Stimulated activated CD8-positive, alpha-beta memory T cell treated with anti-CD3 and anti-CD28 coated beads, Interleukin-7, amount 100 ng/mL, for 24 hours (primary cell): ENCODE results near the gene SPINK4.

Experiments
- DNase-seq: peaks from one replicate; pipeline ENCODE4 v3.0.0-alpha.2; 2020; ENCODE audit warnings: low read depth

Gene SPINK4, protein sequence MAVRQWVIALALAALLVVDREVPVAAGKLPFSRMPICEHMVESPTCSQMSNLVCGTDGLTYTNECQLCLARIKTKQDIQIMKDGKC

DNA sequence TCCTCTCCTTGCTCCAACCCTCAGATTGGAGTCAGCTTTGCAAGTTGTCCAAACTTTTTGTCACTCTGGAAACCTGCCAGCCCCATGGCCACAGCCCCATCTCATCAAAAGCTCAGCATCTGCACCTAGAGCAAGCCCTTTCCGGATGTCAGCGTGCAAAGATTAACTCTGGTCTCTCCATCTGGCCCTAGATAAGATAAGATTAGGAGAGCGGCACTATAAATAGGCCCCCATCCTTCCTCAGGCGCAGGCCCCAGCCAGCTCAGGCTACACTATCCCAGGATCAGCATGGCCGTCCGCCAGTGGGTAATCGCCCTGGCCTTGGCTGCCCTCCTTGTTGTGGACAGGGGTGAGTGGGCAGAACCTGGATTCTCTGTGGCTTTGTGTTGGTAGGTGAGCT lies at the start of gene SPINK4:
TSS of gene SPINK4 (plus strand) at position 247 of the 400 bp plus-strand sequence. CDS start at position 289, 42 bp downstream.
- no peak for DNase-seq

DNA sequence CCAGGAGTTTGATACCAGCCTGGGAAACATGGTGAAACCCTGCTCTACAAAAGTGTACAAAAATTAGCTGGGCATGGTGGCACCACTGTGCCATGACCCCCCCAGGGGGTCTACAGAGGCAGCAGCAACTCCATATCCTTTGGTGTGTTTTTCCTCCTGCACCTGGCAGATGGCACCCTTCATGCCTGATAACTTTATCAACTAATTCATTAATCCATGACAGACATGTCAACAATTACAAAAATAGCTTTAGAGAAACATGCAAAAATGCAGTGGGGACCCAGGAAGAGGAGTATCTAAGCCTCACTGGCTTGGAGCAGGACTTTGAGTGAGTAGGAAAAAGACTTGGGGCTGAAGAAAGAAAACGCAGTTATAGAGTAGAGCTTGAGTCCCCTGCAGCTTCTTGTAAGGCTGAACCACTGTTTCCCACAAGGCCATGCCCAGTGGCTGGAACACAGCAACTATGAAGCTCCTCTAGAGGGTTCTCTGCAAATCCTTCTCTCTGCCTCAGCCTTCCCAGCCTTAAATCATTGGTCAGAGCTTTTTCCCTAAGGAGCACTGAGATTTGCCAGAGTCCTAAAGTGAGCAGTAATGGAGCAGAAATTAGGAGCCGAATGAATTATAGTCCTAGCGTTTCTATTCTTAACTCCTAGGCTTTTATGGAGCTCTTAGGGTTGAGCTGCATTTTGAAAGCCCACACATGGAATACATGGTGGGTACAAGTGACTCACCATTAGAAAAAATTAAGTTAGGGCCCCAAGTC lies 47.3 kb upstream of the SPINK4 start:
- no peak for DNase-seq

DNA sequence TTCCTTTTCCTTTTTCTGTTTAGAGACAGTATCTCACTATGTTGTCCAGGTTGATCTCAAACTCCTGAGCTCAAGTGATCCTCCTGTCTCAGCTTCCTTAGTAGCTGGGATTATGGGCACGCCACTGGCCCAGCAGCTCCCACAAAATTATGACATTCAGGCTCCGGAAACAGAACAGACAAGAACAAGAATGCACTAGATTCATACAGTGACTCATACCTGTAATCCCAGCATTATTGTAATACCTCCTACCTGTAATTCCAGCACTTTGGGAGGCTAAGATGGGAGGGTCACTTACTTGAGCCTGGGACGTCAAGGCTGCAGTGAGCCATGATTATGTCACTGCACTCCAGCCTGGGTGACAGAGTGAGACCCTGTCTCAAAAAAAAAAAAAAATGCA lies 46.1 kb upstream of the SPINK4 start:
- no peak for DNase-seq

DNA sequence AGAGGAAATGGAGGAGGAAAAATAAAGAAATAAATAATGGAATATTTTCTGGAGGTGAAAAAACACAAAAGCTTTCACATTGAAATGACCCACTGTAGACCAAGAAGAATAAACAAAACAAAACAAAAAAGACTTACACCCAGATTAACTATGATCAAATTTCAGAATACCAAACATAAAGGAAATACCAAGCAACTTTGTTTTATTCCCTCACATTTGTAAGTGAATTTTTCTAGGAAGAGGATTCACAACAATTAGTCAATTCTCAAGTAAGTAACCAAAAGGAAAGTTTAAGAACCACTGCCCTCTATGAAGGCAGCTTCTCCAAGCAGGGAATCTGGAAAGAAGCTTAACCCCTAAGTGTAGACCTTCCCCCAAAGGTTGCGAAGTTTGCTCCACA lies 43.2 kb upstream of the SPINK4 start:
- DNase-seq, result no peak

DNA sequence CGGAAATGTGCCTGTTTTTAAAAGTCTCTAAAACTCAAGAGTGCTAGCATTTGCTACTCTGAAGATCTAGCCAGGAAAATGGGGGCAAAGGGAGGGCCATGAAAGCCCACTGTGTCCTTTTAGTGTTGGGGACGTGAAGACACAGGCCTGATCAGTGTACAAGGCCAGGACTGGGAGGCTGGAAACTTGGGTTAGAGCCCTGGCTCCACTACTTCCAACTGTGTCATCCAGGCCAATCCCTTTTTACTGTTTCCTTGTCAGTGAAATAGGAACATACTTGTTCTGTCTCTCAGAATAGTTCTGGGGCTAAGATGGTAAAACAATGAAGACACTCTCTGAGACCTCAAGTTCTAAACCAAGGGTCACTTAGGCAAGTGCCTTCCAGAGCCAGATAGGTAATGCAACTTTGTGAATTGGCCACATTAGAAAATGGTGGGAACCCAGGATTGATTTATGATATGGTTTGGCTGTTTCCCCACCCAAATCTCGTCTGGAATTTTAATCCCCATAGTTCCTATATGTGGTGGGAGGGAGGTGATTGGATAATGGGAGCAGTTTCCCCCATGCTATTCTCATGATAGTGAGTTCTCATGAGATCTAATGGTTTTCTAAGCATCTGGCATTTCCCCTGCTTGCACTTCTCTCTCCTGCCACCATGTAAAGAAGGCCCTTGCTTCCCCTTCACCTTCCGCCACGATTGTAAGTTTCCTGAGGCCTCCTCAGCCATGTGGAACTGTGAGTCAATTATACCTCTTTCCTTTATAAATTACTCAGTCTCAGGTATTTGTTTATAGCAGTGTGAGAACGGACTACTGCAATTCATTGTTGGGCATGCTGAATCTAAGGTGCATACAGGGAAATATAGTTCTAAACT lies 42.5 kb upstream of the SPINK4 start:
- DNase-seq, result no peak

DNA sequence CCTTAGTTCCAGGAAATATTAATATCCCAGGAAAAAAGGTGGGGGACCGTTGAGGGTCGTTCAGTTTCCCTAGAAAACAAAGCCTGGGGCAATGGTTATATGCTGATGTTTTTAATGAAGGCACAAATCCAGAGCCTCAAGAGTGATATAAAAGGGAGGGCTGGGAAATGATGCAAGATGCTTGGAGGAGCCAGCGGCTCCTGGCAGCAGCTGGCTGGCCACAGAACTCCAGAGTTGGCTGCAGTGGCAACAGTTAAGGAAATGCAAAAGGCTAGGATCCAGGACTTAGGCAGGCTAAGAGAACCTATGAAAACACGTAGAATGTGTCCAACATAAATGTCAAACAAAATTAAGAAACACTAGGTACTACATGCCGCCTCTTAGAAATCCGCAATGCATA lies 41.8 kb upstream of the SPINK4 start:
- DNase-seq, result no peak

DNA sequence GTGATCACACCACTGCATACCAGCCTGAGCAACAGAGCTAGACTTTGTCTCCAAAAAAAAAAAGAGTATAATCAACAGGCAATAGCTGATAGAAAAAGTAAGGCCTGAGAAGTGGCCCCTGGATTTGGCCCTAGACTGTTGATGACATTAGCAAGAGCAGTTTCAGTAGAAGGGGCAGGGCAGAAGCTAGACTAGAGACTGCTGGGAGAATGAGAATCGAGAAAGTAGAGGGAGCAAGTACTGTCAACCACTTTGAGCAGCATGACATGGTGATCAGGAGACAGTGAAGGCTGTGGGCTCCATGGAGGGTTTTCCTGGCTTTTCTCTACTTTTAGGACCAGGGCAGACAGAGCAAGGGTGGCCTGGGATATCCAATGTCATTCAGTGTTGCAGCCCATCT lies 37.9 kb upstream of the SPINK4 start:
- no peak for DNase-seq

DNA sequence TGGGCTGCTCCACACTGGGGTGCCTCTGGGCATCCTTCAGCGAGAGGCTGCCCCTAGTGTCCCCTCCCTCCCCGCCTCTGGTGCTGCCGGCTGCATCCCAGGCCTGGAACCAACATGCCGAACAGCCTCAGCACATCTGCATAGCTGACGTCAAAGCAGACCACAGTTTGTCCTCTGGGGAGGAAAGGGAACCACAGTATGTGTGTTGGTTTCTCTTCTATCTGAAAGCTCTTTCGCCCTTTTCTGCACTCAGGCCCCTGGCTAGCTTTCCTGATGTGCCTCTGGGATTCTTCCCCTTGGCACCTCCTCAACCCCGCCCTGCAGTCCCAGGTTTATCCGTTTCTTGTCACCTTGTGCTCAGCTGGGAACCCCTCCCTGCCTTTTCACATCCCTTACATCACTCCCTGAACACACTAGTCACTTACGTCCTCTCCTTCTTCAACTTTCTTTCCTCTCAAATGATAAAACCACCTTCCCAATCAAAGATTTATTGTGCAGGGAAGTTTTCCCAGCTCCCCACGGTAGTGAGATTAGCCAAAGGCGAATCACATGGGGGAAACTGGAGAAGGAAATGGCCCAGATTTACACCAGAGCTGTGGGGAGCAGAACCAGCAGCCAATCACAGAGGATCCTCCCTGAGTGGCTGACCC lies 37.3 kb upstream of the SPINK4 start:
- DNase-seq, result no peak

DNA sequence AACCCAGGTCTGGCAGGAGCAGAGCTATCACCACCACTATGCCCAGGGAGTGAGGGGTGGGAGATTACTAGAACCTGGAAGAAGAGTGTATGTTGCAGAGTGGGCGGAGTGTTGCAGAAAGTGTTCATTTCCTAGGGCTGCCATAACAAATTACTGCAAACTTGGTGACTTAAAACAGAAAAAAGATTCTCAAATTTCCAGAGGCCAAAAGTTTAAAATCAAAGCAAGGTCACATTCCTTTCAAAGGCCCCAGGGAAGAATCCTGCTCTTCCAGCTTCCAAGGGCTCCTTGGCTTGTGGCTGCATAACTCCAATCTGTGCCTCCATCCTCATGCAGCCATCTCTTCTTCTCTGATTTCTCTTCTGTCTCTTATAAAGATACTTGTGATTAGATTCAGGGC lies 30.6 kb upstream of the SPINK4 start:
- no peak for DNase-seq

DNA sequence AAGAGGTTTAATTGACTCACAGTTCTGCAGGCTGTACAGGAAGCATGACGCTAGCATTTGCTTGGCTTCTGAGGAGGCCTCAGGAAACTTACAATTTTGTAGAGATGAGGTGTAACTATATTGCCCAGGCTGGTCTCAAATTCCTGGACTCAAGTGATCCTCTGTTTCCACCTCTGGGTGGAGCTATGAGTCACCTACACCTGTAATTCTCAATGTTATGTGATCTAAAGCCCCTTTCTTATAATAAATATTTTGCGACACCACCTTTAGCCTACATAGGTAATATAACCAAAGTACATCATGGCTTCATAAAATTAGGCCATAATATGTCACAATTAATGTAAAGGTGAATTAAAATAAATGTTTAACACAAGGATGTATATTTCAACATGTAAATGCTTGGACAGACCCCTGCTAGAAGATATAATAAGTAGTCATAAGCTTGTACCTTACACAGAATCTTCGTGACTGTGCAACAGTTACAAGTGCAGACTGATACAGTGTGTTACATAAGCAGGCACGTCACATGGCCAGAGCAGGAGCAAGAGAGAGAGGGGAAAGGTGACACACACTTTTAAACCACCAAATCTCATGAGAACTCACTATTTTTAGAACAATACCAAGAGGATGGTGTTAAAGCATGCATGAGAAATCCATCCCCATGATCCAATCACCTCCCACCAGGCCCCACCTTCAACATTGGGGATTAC lies 29.8 kb upstream of the SPINK4 start:
- no peak for DNase-seq

DNA sequence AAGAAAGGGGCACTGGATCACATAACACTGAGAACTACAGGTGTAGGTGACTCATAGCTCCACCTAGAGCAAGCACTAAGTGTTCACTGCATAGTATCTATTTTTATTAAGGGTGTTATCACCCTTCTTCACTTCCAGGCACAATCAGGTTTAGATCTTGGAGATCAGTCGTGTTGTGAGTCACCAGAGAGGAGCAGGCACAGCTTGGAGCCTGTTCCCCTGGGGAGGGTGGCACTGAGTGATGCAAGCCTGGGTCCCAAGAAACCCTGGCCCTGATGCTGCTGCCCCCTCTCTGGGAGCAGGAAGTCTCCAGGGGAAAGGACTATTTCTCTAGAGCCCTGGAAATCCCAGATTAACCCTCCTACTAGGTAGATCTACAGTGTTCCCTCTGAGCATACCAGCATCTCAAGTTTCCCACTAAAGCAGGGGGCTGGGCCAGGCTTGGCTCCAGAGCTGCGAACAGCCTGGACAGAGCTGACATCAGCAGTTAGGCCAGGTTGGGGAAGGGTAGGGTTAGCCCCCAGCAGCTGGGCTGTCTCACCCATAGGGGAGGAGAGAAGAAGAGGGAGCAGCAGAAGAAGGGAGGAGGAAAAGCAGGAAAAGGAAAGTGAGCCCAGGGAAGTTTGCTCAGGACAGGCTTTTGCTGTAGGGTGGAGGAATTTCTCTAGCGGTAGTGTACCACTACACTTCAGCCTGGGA lies 28.1 kb upstream of the SPINK4 start:
- DNase-seq, result no peak

DNA sequence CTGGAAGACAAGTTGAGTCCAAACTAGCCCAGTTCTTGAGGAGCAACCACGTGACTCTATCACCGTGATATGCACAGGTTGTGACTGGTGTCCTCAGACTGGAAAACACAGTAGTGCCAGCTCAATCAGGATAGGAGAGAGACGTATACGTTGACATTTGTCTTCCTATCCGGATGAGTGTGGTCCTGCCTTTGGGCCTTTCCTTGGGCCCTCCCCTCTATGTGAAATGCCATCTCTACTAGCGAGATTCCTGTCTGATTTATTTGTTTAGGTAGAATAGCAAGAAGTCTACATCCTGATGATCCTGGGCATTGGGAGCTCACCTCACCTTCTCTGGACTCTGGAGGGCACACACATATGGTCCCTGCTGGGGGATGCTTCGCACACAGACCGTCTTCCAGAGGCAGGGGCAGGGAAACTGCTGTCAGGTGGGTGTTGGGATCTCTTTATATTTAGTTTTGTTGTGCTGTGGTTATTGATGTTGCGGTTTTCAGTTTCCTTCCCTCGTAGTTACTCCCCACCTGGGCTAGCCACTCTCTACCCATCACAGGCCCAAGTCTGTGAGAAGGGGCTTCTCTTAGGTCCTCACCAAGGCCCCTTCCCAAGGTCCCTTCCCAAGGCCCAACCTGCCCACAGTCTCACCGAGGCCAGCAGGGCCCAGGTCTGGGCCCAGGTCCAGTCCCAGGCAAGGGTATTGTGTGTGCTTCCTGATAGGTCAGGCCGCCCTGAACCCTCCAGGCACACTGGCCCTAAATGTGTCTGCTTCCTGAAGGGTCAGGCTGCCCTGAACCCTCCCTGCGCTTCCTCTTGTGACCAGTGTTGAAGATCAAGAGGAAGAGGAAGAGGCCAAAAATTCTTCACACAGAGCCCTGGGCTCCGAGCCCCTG lies 19.0 kb upstream of the SPINK4 start:
- no peak for DNase-seq

DNA sequence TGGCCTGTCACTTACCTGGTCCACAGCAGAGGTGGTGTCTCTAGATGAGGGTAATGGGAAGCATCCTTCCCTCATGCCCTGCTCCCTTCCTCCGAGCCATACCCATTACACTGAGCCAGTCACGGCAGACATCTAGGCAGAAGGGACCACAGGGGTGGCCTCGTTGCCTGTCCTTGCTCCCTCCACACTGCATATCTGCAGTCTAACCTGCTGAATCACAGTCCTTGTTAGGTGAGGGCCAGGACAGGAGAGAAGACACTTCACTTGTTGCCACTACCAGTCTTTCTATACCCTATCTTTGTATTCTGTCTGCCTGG lies 18.4 kb upstream of the SPINK4 start:
- DNase-seq, result no peak

DNA sequence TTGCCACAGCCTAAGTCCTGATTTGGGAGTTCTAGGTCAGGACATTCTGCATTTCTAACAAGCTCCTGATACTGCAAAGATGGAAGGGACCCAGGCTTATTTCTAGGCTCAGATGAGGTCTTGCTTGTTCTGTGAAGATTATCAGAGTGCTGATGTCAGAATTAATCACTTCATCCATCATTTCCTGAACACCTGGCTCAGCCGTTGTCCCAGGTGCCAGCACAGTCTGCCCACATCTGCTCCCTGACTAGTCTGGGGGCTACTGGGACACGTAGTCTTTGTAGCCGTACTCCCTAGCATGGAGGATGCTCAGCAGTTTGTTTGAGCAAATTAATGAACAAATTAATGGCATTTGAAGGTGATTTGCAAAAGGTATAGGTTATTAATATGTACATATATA lies 17.9 kb upstream of the SPINK4 start:
- DNase-seq, result no peak

DNA sequence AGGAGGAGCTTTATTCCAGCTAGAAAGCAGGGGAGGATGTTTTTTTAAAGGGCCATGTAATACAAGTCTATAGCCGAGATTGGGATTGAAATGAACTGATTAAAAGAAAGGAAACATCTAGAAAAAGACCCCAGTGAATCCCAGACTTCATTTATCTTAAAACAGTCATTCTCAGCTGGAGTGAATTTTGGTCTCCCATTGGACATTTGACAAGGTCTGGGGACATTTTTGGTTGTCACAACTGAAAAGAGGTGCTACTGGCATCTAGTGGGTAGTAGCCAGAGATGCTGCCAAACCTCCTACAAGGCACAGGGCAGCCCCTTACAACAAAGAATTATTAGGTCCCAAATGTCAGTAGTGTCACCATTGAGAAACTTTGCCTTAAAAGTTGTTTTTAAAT lies 16.3 kb upstream of the SPINK4 start:
- DNase-seq, result no peak

DNA sequence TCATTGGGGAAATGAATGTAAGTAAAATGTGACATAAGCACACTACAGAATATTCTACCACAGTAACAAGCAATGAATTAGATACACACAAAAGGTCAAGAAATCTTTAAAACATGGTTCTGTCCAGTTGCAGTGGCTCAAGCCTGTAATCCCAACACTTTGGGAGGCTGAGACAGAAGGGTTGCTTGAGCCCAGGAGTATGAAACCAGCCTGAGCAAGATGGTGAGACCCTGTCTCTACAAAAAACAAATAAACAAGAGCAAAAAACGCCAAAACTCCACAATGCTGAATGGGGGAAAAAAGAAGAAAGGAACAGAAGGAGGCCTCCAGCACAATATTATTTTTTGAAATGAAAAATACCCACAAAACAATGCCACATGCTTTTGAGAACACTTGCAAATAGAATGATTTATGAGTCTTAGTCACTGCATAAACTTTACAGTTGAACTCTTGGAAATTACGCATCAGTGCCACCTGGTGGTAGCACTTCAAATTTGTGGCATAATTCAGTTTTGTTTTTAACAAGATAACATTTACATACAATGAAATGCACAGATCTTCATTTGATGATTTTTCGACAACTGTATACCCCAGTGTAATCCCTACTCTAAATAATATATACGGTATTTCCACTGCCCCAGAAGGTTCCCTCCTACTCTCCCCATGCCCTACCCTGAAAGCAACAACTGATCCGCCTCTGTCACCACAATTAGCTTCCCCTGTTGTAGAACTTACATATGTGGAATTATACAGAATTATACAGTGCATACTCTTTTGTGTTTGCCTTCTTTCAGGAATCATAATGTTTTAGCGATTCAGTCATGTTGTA lies 14.4 kb upstream of the SPINK4 start:
- DNase-seq, result peak; percentile 52

DNA sequence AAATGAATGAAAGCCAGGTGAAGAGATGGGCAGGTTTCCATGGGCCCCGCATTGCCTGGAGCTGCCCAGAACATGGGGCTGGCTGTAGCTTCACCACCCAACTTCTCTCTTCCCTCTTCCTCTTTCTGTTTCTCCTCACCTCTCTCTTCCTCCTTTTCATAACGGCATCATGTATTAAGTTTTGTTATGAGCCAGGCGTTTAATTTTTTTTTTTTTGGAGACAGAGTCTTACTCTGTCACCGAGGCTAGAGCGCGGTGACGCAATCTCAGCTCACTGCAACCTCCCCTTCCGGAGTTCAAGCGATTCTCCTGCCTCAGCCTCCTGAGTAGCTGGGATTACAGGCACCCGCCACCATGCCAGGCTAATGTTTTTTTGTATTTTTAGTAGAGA lies 13.0 kb upstream of the SPINK4 start:
- no peak for DNase-seq

DNA sequence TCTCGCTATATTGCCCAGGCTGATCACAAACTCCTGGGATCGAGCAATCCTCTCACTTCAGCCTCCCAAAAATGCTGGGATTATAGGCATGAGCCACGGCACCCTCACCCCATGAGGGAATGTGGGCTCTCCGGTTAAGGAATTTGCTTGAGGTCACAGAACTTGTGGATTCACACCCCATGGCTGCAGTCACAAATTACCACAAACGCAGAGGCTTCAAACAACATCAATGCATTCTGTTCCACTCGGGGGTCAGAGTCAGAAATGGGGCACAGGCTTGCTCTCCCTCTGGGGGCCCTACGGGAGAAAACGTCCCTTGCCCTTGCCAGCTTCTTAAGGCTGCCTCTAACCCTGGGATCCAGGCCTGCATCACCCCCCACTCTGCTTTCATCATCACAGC lies 12.2 kb upstream of the SPINK4 start:
- no peak for DNase-seq

DNA sequence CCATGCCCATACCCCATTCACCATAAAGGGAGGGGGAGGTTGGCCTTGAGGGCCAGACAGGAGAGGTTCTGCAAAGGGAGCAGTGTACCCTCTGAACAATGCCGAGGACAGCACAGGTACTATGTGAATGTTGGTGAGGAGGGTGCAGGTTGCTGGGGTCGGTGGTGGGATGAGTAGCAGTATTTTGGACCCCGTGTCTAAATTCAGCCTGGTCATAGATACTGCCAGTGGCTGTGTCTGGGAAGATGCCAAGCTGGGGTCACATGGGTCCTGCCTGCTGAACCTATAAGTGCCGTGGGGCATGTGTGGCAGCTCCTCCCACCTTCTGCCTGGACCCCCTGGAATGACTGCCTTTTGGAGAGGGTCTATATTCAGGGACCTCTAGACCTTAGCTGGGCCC lies 11.4 kb upstream of the SPINK4 start:
- no peak for DNase-seq
